Activated T-cell treated with anti-CD3 and anti-CD28 coated beads, Interleukin-2, amount 50 U/mL, for 72 hours (primary cell): ENCODE results near the gene LHFPL4. TPM values are rescaled to one million over a fixed set of nuclear protein-coding genes. Genes with fewer than 3 reads are reported as not detected.
"Not testable (repeated sequence)": the region's sequence is repeated elsewhere in the genome, so short reads cannot be mapped to it uniquely, and the experiment has no call there.

ENCODE experiments used
- ATAC-seq, 2 donors: fragments of 150-1000 bp; cut with Tn5 transposase; replicated peaks in 1 of 2; 2 replicates each; pipeline ENCODE4 v1.10.0; 2021; ENCODE audit warnings: moderate library complexity in 2 of 2, mild to moderate bottlenecking in 1 of 2
- DNase-seq, 2 donors: peaks; one replicate each; pipeline ENCODE4 v3.0.0; 2021 to 2022; ENCODE audit warnings: mixed read lengths in 1 of 2
- H3K27ac Mint-ChIP-seq: one replicate; pipeline ENCODE4 v1.8.0; 2022; ENCODE audit warnings: mild to moderate bottlenecking, moderate library complexity, mixed read lengths
- H3K27me3 Mint-ChIP-seq: one replicate; pipeline ENCODE4 v1.8.0; 2022; ENCODE audit warnings: low read depth, mixed read lengths
- H3K36me3 Mint-ChIP-seq, 2 donors: one replicate each; pipeline ENCODE4 v1.8.0; 2022; ENCODE audit warnings: mixed read lengths in 2 of 2, mild to moderate bottlenecking in 1 of 2; ENCODE audit not compliant: insufficient read depth in 2 of 2
- H3K4me1 Mint-ChIP-seq: one replicate; pipeline ENCODE4 v1.8.0; 2022; ENCODE audit warnings: low read depth, mixed read lengths
- H3K4me3 Mint-ChIP-seq, 2 donors: one replicate each; pipeline ENCODE4 v1.8.0; 2022; ENCODE audit warnings: mild to moderate bottlenecking in 2 of 2, mixed read lengths in 2 of 2, moderate library complexity in 2 of 2
- H3K9me3 Mint-ChIP-seq, 2 donors: one replicate each; pipeline ENCODE4 v1.8.0; 2022; ENCODE audit warnings: mixed read lengths in 2 of 2
- total RNA-seq, 2 donors: library from RNA; stranded (reverse); gene quantifications; one replicate each; pipeline ENCODE4 v1.2.3, GENCODE V29; 2022

Gene LHFPL4
- total RNA-seq, 2 donors from 2014 or later: not detected

DNA sequence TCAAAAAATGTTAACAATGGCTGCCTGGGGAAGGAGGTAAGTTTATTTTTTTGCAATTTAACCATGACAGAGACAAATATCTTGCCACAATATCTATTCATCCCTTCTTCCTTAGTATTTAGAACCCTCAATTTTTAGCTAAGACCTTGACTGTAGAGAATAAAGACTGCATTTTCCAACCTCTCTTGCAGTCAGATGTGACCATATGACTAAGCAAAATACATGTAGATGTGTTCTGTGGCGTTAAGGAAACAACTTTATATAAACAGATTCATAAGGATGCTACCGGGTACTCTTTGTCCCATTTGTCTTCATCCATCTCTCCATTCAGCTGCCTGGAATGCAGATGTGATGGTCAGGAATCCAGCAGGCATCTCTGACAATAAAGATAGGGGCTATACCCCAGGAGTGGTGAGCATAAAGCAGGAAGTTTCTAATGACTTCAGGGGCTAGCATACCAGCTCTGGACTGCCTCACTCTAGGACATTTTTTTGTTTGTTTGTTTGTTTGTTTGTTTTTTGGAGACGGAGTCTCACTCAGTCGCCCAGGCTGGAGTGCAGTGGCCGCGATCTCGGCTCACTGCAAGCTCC lies 41.1 kb downstream of the LHFPL4 start:
- Mint-ChIP-seq H3K9me3 (no peaks in the 10 kb centered on the region), H3K4me1 (no peaks in the 10 kb centered on the region), H3K36me3 (no peaks in the 10 kb centered on the region), H3K4me3 (no peak overlapping the region), H3K27me3 (peaks cover 24% of the 10 kb centered on the region), H3K27ac (no peak overlapping the region)
- DNase-seq: no peak
- no peak for ATAC-seq

DNA sequence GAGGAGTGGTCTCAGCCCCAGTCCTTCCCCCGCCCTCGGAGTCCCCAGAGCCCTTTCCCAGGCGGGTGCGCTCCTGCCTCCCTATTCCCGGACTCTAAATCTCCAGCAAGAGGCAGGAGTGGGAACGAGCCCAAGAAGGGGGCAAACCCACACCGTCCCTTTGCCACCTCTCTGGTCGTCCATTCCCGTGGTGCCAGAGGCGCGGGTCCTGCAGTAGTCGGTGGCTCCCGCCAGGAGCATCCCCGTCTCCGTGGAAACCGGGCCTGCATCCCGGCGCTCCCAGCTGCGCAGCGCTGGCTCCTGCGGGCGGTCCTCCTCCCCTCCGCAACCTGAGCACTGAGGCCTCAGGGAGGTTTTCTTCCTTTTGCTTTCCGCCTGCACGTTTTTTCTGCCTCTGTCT lies 44.8 kb downstream of the LHFPL4 start:
- Mint-ChIP-seq H3K4me1 (no peaks in the 10 kb centered on the region), H3K9me3 (no peaks in the 10 kb centered on the region), H3K27me3 (peaks cover 27% of the 10 kb centered on the region), H3K27ac (no peak overlapping the region), H3K4me3 (no peak overlapping the region), H3K36me3 (no peaks in the 10 kb centered on the region)
- ATAC-seq (no peak), DNase-seq (no peak)

DNA sequence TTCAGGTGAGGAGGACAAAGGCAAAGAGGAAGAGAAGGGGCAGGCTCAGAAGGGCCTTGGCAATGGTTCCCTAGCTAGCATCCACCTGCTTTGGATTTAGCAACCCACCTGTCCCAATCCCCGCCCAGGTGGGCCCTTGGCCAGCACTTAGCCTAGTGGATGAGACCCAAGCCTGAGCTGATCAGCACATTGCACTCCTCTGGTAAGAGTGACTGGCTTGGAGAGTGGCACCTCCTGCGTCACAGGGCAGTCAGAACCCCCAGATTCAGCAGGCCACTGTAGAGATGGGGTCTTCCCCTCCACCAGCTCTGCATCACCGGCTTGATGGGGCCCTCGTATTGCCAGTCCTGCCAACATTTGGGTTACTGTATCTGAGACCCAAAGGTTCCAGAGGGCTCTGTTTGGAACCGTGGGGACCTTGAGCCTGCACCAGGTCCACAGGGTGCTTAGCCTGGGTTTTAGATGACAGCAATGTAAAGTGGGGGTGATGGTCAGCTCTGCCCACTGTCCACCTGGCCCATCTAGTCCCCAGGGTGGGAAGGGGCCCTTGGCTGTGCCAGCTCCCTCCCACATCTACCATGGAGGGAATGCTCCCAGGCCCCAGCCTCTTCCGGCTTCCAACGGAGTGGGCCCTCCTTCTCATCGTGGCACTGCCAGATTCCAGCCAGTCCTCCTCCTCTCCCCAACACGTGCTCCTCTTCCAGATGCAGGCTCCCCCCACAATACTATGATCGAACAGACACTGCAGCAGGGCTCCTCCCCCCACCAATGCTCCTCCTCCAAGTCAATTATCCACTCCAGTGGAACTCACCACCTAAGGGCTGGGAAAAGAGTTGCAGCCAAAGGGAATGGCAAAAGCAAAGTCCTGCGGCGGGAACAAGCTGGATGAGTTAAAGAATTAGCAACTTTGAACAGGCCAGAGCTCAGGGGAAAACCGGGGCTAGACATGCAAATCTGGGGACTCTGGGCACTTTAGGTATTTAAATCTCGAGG lies 45.7 kb downstream of the LHFPL4 start:
- no peaks in the 10 kb centered on the region for H3K36me3 Mint-ChIP-seq
- no peak for ATAC-seq
- no peak overlapping the region for H3K4me3 Mint-ChIP-seq
- H3K4me1 Mint-ChIP-seq: no peaks in the 10 kb centered on the region
- peaks cover 27% of the 10 kb centered on the region for H3K27me3 Mint-ChIP-seq
- no peak overlapping the region for H3K27ac Mint-ChIP-seq
- no peak for DNase-seq
- no peaks in the 10 kb centered on the region for H3K9me3 Mint-ChIP-seq

DNA sequence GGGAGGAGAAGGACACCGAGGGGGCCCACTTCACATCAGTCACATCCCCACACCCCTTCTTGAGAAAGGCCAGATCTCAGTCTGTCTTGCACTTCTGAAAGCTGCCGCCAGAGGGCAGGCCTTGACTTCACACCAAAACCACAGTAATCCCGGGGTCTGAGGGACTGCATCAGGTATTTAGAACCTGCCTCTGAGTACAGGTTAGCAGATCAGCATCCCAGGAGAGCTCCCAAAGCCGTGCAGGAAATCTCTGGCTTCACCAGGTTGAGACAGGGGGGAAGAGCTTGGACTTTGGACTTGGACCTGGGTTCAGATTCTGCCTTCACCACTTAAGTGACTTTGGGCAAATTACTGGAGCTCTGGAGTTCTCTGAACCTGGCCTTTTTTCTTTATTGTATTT lies 50.3 kb downstream of the LHFPL4 start:
- no peak overlapping the region for H3K4me3 Mint-ChIP-seq
- peak; percentile 41 to 54 for ATAC-seq

DNA sequence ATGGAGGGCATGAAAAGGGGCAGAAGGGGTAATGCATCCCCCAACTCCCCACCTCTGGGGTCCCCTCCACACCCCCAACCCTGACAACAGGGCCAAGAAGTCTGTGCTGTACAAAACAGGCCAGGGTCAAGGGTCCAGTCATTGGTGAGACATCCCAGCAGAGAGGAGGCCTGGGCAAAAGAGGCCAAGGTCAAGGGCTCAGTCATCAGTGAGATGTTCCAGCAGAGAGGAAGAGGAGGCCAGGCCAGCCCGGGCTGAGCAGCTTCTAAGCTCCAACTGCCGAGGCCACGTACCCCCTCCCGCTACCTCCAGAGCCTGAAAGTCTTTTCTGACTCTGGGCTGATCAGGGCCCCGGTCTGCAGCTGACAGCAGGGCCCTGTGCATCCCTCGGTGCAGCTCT lies 52.4 kb downstream of the LHFPL4 start:
- peaks cover 10% of the 10 kb centered on the region for H3K4me1 Mint-ChIP-seq
- no peak overlapping the region for H3K4me3 Mint-ChIP-seq
- H3K27me3 Mint-ChIP-seq: peaks cover 32% of the 10 kb centered on the region
- no peaks in the 10 kb centered on the region for H3K9me3 Mint-ChIP-seq
- no peak overlapping the region for H3K27ac Mint-ChIP-seq
- ATAC-seq (no peak), DNase-seq (no peak)
- no peaks in the 10 kb centered on the region for H3K36me3 Mint-ChIP-seq

More for the DNA sequence above, 50.3 kb downstream of the LHFPL4 start:
- H3K27me3 Mint-ChIP-seq: peaks cover 45% of the 10 kb centered on the region
- H3K27ac Mint-ChIP-seq: no peak overlapping the region
- H3K9me3 Mint-ChIP-seq: no peaks in the 10 kb centered on the region
- no peaks in the 10 kb centered on the region for H3K36me3 Mint-ChIP-seq
- peaks cover 10% of the 10 kb centered on the region for H3K4me1 Mint-ChIP-seq
- DNase-seq: peak; percentile 72 to 73

DNA sequence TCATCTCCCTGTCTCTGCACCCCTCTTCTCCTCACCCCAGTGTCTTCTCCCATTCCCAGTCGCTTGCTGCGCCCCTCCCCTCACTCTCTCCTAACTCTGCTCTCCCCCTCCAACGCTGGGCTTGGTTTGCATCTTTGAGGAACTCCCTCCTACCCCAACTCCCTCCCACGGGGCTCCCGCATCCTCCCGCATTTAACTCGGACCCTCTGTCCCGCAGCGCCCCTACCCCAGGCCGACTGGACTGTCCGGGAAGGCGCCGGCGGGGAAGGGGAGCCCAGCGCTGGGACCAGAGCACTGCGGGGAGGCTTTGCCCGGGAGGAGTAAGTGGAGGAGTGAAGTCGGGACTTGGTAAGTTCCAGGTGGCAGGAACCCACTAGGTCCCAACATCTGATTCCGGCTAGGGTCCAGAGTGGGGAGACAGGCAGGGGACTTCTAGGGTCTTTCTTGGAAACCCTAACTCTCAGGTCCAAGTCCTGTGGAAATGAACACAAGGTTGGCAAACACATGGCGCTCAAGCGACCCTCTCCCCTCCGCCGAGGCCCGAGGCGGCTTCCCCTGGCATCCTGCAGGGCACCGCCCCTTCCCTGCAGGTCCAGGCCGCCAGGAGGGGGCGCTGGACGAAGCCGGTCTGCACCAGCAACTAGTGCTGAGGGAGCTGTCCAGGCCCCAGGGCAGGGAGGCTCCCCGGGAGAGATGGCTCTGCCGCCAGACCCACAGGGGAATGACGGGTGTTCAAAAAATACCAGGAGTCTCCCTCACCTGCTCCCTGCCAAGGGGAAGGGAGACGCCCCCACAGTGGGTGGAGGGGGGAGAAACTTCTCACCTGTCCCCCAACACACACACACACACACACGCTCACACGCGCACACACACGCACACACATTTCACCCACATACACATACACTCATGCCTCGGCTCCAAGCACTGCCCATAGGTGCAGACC lies 53.2 kb downstream of the LHFPL4 start:
- H3K36me3 Mint-ChIP-seq: no peaks in the 10 kb centered on the region
- H3K27ac Mint-ChIP-seq: no peak overlapping the region
- H3K4me1 Mint-ChIP-seq: peaks cover 10% of the 10 kb centered on the region
- no peaks in the 10 kb centered on the region for H3K9me3 Mint-ChIP-seq
- peaks cover 32% of the 10 kb centered on the region for H3K27me3 Mint-ChIP-seq
- H3K4me3 Mint-ChIP-seq: peak overlapping the region; percentile 45 to 56
- DNase-seq (peak; percentile 82 to 87), ATAC-seq (peak; percentile 75 to 84)

DNA sequence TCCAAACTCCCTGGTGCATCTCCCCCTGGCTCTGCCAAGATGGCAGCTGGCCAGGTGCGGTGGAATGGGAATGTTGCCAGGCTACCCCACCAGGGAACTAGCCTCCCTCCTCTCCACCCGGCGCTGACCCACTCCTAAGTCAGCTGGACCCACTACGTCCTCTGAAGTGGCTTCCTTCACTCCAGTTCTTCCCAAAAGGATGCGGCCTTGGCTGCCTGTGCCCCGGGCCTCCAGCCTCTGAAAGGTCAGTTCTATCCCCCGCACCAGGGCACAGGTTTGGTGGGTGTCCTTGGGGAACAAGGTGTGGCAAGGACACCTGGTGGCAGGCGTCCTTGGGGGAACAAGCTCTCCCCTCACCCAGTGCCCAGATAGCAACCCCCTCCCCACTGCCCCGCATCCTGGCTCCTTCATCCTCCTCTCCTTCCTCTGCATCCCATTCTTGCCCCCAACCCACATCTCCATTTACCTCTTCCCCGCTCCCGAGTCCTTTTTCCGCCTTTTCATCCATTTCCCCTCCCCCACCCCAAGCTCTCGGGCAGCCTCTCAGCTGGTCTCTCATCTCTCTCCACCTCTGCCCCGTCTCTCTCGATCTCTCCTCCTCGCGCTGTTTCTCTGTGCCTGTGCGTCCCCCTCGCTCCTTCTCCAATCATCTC lies 54.0 kb downstream of the LHFPL4 start:
- Mint-ChIP-seq H3K9me3 (no peaks in the 10 kb centered on the region), H3K36me3 (no peaks in the 10 kb centered on the region), H3K4me3 (no peak overlapping the region), H3K27ac (no peak overlapping the region), H3K4me1 (peaks cover 10% of the 10 kb centered on the region), H3K27me3 (peaks cover 32% of the 10 kb centered on the region)
- no peak for DNase-seq
- ATAC-seq: no peak

DNA sequence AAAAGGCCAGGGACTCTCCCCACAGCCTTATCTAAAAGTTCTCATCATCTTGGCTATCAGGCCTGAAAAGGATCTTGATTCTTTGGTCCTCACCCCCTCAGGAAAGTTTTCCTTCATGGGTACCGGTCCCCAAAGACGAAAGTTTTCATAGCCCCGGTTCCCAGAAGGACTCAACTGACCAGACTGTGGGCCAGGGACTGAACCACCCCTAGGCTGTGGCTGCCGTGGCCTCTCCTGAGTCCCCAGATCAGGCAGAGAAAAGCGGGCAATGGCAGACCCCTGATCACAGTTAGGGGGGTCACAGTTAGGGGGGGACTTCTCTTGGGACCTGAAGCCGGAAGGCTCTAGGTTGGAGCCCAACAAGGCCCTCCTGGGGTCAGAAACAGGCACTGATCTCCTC lies 54.8 kb downstream of the LHFPL4 start:
- H3K27ac Mint-ChIP-seq: no peak overlapping the region
- no peaks in the 10 kb centered on the region for H3K36me3 Mint-ChIP-seq
- H3K4me3 Mint-ChIP-seq: no peak overlapping the region
- peaks cover 32% of the 10 kb centered on the region for H3K27me3 Mint-ChIP-seq
- DNase-seq: no peak
- H3K4me1 Mint-ChIP-seq: peaks cover 10% of the 10 kb centered on the region
- ATAC-seq: no peak
- no peaks in the 10 kb centered on the region for H3K9me3 Mint-ChIP-seq

DNA sequence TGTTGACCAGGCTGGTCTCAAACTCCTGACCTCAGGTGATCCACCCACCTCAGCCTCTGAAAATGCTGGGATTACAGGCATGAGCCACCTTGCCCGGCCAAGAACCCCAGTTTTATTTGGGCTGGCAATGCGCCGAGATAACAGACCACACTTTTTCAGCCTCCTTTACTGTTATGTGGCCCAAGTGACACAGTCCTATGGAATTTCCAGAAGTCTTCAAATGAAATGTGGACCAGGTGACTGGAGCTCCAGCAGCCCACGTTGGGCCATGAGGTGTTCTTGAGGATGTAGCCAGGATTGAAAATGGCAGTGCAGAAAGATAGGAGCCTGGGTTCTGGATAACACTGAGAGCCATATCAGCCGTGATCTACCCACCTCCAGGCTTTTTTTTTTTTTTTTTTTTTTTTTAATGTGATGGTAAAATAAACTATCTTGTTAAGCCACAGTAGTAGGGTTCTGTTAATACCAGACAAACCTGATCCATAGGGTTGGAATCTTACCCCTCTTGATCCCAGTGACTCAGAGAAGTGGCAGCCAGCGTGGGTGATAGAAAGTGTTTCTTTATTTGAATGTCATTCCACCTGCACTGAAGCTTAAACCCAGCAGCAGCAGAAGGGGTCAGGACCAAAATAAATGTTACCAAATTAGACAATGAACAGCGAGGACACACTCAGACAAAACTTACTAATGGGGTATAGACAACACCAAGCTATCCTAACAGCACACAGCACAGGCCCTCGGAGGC lies 55.6 kb downstream of the LHFPL4 start:
- no peak for ATAC-seq
- DNase-seq: no peak
- H3K4me3 Mint-ChIP-seq: no peak overlapping the region
- no peak overlapping the region for H3K27ac Mint-ChIP-seq
- peaks cover 32% of the 10 kb centered on the region for H3K27me3 Mint-ChIP-seq
- peaks cover 10% of the 10 kb centered on the region for H3K4me1 Mint-ChIP-seq
- H3K9me3 Mint-ChIP-seq: peaks cover 0 to 2% of the 10 kb centered on the region in 2 donors
- no peaks in the 10 kb centered on the region for H3K36me3 Mint-ChIP-seq

DNA sequence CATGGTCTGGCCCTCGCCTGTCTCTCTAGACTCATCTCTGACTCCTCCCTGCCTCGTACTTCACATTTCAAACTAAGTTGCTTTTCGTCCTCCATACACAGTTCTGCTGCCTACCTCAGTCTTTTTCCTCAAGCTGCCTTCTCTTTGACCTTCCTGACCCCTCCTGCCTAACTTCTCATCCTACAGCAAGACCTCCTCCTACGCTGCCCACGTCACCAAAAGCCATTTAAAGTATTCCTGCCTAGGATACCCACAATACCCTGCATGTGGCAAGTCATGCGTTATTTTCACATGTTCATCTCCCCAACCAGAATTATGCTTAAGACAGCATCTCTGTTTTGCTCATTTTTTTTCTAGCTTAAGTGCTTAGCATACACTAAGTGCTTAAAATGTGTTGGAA lies 56.7 kb downstream of the LHFPL4 start:
- ATAC-seq: no peak
- H3K4me1 Mint-ChIP-seq: peaks cover 10% of the 10 kb centered on the region

DNA sequence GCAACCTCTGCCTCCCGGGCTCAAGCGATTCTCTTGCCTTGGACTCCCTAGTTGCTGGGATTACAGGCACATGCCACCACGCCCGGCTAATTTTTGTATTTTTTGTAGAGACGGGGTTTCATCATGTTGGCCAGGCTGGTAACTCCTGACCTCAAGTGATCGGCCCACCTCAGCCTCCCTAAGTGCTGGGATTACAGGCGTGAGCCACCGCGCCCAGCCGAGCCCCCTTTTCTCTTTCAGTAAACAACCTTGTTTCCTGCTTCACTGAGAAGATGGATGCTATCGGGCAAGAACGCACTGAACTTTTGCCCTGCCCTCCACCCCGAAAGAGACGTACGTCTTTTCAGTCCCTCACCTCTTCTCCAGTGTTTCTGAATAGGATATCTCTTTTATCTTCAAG lies 59.6 kb downstream of the LHFPL4 start:
- not testable (repeated sequence) for H3K27me3 Mint-ChIP-seq, H3K27ac Mint-ChIP-seq, H3K4me3 Mint-ChIP-seq, H3K4me1 Mint-ChIP-seq, H3K36me3 Mint-ChIP-seq, ATAC-seq, DNase-seq, H3K9me3 Mint-ChIP-seq

More for the DNA sequence above, 56.7 kb downstream of the LHFPL4 start:
- no peak for DNase-seq
- Mint-ChIP-seq H3K27me3 (peaks cover 27% of the 10 kb centered on the region), H3K27ac (no peak overlapping the region), H3K4me3 (no peak overlapping the region), H3K36me3 (no peaks in the 10 kb centered on the region), H3K9me3 (peaks cover 0 to 2% of the 10 kb centered on the region in 2 donors)

DNA sequence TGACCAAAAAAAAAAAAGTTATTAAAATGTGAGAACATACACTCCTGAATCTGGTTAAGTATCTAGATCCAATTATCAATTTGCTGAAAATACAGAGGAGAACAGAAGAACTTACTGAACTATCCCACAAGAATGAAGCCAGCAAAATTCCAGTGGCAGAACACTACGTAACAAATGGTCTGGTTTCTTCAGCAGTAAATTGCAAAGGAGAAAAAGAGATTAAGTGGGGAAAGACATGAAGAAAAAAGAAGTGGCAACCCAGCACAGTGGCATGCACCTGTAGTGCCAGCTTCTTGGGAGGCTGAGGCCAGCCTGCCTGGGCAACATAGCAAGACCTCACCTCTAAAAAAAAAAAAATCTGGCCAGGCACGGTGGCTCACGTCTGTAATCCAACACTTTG lies 62.1 kb downstream of the LHFPL4 start:
- Mint-ChIP-seq H3K27ac (no peak overlapping the region), H3K27me3 (no peaks in the 10 kb centered on the region), H3K36me3 (peaks cover 5 to 9% of the 10 kb centered on the region in 2 donors), H3K9me3 (peaks cover 2 to 3% of the 10 kb centered on the region in 2 donors), H3K4me3 (no peak overlapping the region), H3K4me1 (no peaks in the 10 kb centered on the region)
- no peak for DNase-seq
- no peak for ATAC-seq
